ENCODE data around the gene TEX51.

DNA sequence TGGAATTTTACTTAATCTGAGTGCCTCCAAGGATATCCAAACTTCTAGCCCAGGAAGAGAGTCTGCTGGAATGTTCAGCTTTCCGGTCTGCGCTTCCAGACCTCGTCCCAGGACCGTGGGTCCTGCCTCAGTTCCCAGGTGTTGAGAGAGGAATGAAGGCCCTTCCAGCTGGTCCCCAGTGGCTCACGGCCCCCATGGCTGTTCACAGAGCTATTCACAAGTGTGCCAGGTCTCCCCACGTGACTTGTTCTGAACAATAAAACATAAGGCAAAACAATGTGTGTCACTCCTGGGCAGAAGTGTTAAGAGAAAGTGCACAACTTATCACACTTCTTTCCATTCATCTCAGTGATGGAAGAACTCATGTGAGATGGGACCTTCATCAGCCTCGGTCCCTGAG is 20.1 kb upstream of the TEX51 start:
- TF ChIP-seq, protein P1, sequence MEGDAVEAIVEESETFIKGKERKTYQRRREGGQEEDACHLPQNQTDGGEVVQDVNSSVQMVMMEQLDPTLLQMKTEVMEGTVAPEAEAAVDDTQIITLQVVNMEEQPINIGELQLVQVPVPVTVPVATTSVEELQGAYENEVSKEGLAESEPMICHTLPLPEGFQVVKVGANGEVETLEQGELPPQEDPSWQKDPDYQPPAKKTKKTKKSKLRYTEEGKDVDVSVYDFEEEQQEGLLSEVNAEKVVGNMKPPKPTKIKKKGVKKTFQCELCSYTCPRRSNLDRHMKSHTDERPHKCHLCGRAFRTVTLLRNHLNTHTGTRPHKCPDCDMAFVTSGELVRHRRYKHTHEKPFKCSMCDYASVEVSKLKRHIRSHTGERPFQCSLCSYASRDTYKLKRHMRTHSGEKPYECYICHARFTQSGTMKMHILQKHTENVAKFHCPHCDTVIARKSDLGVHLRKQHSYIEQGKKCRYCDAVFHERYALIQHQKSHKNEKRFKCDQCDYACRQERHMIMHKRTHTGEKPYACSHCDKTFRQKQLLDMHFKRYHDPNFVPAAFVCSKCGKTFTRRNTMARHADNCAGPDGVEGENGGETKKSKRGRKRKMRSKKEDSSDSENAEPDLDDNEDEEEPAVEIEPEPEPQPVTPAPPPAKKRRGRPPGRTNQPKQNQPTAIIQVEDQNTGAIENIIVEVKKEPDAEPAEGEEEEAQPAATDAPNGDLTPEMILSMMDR (IDR thresholded peaks at IDR 0.05): no peak
- no peak for TF ChIP-seq POLR2A (IDR thresholded peaks at IDR 0.05)
